Transverse colon (tissue), 4 donors: ENCODE results near the gene HECTD1. TPM values are rescaled to one million over a fixed set of nuclear protein-coding genes. Genes with fewer than 3 reads are reported as not detected.
A peak's percentile ranks its signal among the peaks of the same experiment; 100 is the strongest.
"Not testable (repeated sequence)": the region's sequence is repeated elsewhere in the genome, so short reads cannot be mapped to it uniquely, and the experiment has no call there.

Experiments used
- DNase-seq: peaks from one replicate; pipeline ENCODE4 v3.0.0-alpha.2; 2019
- H3K27ac ChIP-seq, 4 donors: fragments of 200-600 bp; sonication (generic); 2 replicates each; pipeline ENCODE4 v1.5.1; 2016 to 2018; ENCODE audit warnings: inconsistent platforms in 4 of 4
- H3K27me3 ChIP-seq: fragments of 200-600 bp; sonication (generic); 2 replicates; pipeline ENCODE4 v1.5.1; 2017; ENCODE audit warnings: inconsistent platforms
- H3K36me3 ChIP-seq, 4 donors: fragments of 200-600 bp; sonication (generic); 2 replicates each; pipeline ENCODE4 v1.5.1; 2017 to 2019; ENCODE audit warnings: inconsistent platforms in 4 of 4
- H3K4me1 ChIP-seq, 4 donors: fragments of 200-600 bp; sonication (generic); 2 replicates each; pipeline ENCODE4 v1.5.1; 2017 to 2020; ENCODE audit warnings: inconsistent platforms in 4 of 4
- H3K4me3 ChIP-seq, 4 donors: fragments of 200-600 bp; sonication (generic); 1 replicate in 1 of 4; 2 replicates in 3 of 4; pipeline versions ENCODE4 v1.5.1 to v1.6.1; 2017 to 2019; ENCODE audit warnings: inconsistent platforms in 4 of 4
- H3K9me3 ChIP-seq, 2 donors: fragments of 200-600 bp; sonication (generic); 2 replicates each; pipeline ENCODE4 v1.5.1; 2017 to 2019; ENCODE audit warnings: inconsistent platforms in 2 of 2
- CTCF ChIP-seq, 5 experiments: fragments of 200-600 bp in 3 of 5; fragments of 450-650 bp in 2 of 5; sonication (generic) in 3 of 5; IDR thresholded peaks; 1 replicate in 2 of 5; 2 replicates in 3 of 5; pipeline ENCODE4 v1.5.1; 2016 to 2017; ENCODE audit warnings: antibody characterized with exemption in 5 of 5, inconsistent platforms in 3 of 5, mild to moderate bottlenecking in 2 of 5, moderate library complexity in 1 of 5
- EP300 ChIP-seq: sonication (generic); formaldehyde crosslinking; IDR thresholded peaks from one replicate; pipeline ENCODE4 v1.6.1; 2017; ENCODE audit warnings: antibody characterized with exemption, low read depth
- POLR2A ChIP-seq: fragments of 450-650 bp; IDR thresholded peaks from one replicate; pipeline ENCODE4 v1.6.1; 2016; ENCODE audit warnings: antibody characterized with exemption, mild to moderate bottlenecking, moderate library complexity
- POLR2AphosphoS5 ChIP-seq, 3 donors: sonication (generic); formaldehyde crosslinking; IDR thresholded peaks; one replicate each; pipeline ENCODE4 v1.6.1; 2016; ENCODE audit warnings: antibody characterized with exemption in 3 of 3
- WGBS, 2 donors: methylation state at CpG; one replicate each; pipeline ENCODE4 v1.1.5; 2018; ENCODE audit warnings: low coverage in 1 of 2; 5-methylcytosine and 5-hydroxymethylcytosine counted together
- in situ Hi-C, 4 donors: fragments of 200-750 bp; cut with MboI; loops; one replicate each; pipeline versions ENCODE4 v1.15.0 to v1.15.1; 2017; ENCODE audit warnings: low sequenced_read_pairs in 3 of 4, low pct_ligation_motif_present in 1 of 4, low pct_unique_long_range_greater_than_20kb in 1 of 4
- intact Hi-C: fragments of 100-400 bp; cut with DNase I; formaldehyde crosslinking; loops from one replicate; pipeline ENCODE4 v1.15.1; 2023; ENCODE audit warnings: low total_unique reads
- total RNA-seq, 4 donors: library from RNA; depleted of rRNA; stranded (reverse); fragments of >200 nt; gene quantifications; one replicate each; pipeline ENCODE4 v1.1.0, GENCODE V29; 2016

The HECTD1 gene
- total RNA-seq, 4 donors from 2014 or later, result 111 to 237 (median 154) TPM

GRCh38 chr14:31207287-31207754 lies 272 bp downstream of the HECTD1 start:
- intact Hi-C loops, result no loop called here
- peak overlapping the region; percentile 99 to 100 (median 100) for H3K27ac ChIP-seq
- H3K36me3 ChIP-seq, result peaks cover 0 to 14% (median 5%) of the 10 kb centered on the region in 4 donors
- no peaks in the 10 kb centered on the region for H3K9me3 ChIP-seq
- TF ChIP-seq POLR2AphosphoS5 (IDR thresholded peaks at IDR 0.05) (peak; percentile 5 to 59 (median 35)), POLR2A (no peak)
- peak overlapping the region; percentile 85 to 96 (median 94) for H3K4me3 ChIP-seq
- WGBS, 2 donors, result 0% methylated on average over 22 of the region's 59 CpGs; no CpG with 5 or more reads in 1 of the 2 donors
- in situ Hi-C loops, result no loop called here
- H3K4me1 ChIP-seq, result peaks cover 0 to 32% (median 23%) of the 10 kb centered on the region in 4 donors
- H3K27me3 ChIP-seq, result no peaks in the 10 kb centered on the region
- DNase-seq, result no peak

- Histone ChIP-seq H3K9me3 (no peaks in the 10 kb centered on the region), H3K27ac (peak overlapping the region; percentile 99 to 100 (median 100)), H3K36me3 (peaks cover 0 to 19% (median 5%) of the 10 kb centered on the region in 4 donors), H3K27me3 (no peaks in the 10 kb centered on the region), H3K4me1 (peaks cover 0 to 32% (median 23%) of the 10 kb centered on the region in 4 donors), H3K4me3 (peak overlapping the region; percentile 85 to 96 (median 94))
- intact Hi-C loops (no loop called here), in situ Hi-C loops (no loop called here)
- DNase-seq, result peak; percentile 47
- 0% methylated on average over 14 to 41 of the region's 55 CpGs for WGBS, 2 donors
- TF ChIP-seq CTCF (IDR thresholded peaks at IDR 0.05), result no peak
- no peak for TF ChIP-seq POLR2A
- TF ChIP-seq EP300, result no peak
- TF ChIP-seq POLR2AphosphoS5 (IDR thresholded peaks at IDR 0.05), result no peak
These were observed 882 bp downstream of the HECTD1 start for GRCh38 chr14:31206536-31207286.

- Histone ChIP-seq H3K9me3 (no peaks in the 10 kb centered on the region), H3K36me3 (peaks cover 0 to 20% (median 5%) of the 10 kb centered on the region in 4 donors), H3K4me1 (peaks cover 0 to 32% (median 23%) of the 10 kb centered on the region in 4 donors), H3K4me3 (peak overlapping the region; percentile 85 to 96 (median 94)), H3K27me3 (no peaks in the 10 kb centered on the region), H3K27ac (peak overlapping the region; percentile 99 to 100 (median 100))
- TF ChIP-seq POLR2AphosphoS5 (IDR thresholded peaks at IDR 0.05), result peak in 1 of 3 donors; percentile 7
- TF ChIP-seq POLR2A, result no peak
- no peak for DNase-seq
- WGBS, 2 donors, result 0 to 3% methylated on average over 4 to 9 of the region's 9 CpGs
- in situ Hi-C loops, result no loop called here
- intact Hi-C loops, result no loop called here
These were observed 1.7 kb downstream of the HECTD1 start for GRCh38 chr14:31205681-31206535.

- intact Hi-C loops, result no loop called here
- Histone ChIP-seq H3K27me3 (no peaks in the 10 kb centered on the region), H3K36me3 (peaks cover 0 to 20% (median 5%) of the 10 kb centered on the region in 4 donors), H3K4me3 (peak overlapping the region in 3 of 4 donors; percentile 85 to 96 (median 96)), H3K27ac (peak overlapping the region; percentile 99 to 100 (median 100)), H3K4me1 (peaks cover 0 to 32% (median 23%) of the 10 kb centered on the region in 4 donors), H3K9me3 (no peaks in the 10 kb centered on the region)
- no peak for DNase-seq
- WGBS, 2 donors, result 15 to 21% methylated on average over 3 of the region's 3 CpGs
- TF ChIP-seq POLR2A, result no peak
- no peak for TF ChIP-seq POLR2AphosphoS5 (IDR thresholded peaks at IDR 0.05)
- TF ChIP-seq EP300, result no peak
- no peak for TF ChIP-seq CTCF (IDR thresholded peaks at IDR 0.05)
- in situ Hi-C loops, result no loop called here
These were observed 2.7 kb downstream of the HECTD1 start for GRCh38 chr14:31204593-31205534.

GRCh38 chr14:31203899-31204592 lies 3.5 kb downstream of the HECTD1 start:
- intact Hi-C loops, H3K27ac ChIP-seq, DNase-seq, in situ Hi-C loops, H3K4me3 ChIP-seq, H3K27me3 ChIP-seq, H3K9me3 ChIP-seq: not testable (repeated sequence)
- H3K36me3 ChIP-seq, result peaks cover 0 to 20% (median 5%) of the 10 kb centered on the region in 4 donors
- H3K4me1 ChIP-seq, result peaks cover 0 to 28% (median 21%) of the 10 kb centered on the region in 4 donors
- 95 to 96% methylated on average over 9 to 11 of the region's 11 CpGs for WGBS, 2 donors
